ENCODE measurements around the gene SSX4. TPM values are rescaled to one million over a fixed set of nuclear protein-coding genes. Genes with fewer than 3 reads are reported as not detected.
A peak's percentile ranks its signal among the peaks of the same experiment; 100 is the strongest.
"Not testable (repeated sequence)": the region's sequence is repeated elsewhere in the genome, so short reads cannot be mapped to it uniquely, and the experiment has no call there.

Gene SSX4, protein sequence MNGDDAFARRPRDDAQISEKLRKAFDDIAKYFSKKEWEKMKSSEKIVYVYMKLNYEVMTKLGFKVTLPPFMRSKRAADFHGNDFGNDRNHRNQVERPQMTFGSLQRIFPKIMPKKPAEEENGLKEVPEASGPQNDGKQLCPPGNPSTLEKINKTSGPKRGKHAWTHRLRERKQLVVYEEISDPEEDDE
- not detected for total RNA-seq

DNA sequence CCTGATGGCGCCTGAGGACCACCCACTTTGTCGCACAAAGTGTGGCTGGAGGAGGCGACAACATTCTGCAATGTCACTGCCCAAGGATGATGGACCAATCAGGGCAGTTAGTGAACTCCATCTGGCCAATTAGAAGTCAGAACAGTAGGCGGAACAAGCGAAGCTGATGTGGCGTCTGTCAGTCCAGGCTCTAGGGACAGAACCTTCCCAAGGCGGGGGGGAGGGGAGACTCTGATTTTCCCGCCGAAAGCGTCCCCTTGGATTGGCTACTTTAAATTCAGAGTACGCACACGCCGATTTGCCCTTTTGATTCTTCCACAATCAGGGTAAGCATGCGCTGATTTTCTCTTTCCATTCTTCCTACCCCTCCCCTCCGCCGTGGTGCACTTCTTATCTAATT, at the start of gene SSX4:
SSX4 (plus strand) TSS at position 301 of the 400 bp plus-strand sequence. CDS start 515 bp downstream, outside the sequence.
- ATAC-seq; DNase-seq; H3K36me3 Mint-ChIP-seq (ENCODE audit: insufficient read depth); H3K4me1 Mint-ChIP-seq (ENCODE audit: low read depth); H3K27me3 Mint-ChIP-seq (ENCODE audit: low read depth); H3K4me3 Mint-ChIP-seq; H3K9me3 Mint-ChIP-seq: not testable (repeated sequence)

DNA sequence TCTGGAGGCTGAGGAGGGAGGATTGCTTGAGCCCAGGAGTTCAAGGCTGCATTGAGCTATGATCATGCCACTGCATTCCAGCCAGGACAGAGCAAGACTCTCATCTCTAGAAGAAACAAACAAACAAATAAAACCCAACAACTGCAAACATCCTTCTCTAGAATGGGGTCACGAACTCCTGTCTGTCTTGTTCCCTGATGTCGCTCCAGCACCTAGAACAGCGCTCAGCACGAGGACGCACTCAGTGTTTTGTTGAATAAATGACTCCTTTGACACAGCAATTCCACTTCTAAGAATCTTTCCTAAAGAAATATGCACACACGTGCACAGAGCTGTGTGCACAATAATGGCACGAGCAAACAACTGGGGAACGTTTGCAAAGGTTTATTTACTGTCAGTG, 37.3 kb upstream of the SSX4 start:
- not testable (repeated sequence) for H3K9me3 Mint-ChIP-seq; H3K36me3 Mint-ChIP-seq (ENCODE audit: insufficient read depth); H3K4me3 Mint-ChIP-seq; H3K4me1 Mint-ChIP-seq (ENCODE audit: low read depth); DNase-seq; H3K27me3 Mint-ChIP-seq (ENCODE audit: low read depth); ATAC-seq

DNA sequence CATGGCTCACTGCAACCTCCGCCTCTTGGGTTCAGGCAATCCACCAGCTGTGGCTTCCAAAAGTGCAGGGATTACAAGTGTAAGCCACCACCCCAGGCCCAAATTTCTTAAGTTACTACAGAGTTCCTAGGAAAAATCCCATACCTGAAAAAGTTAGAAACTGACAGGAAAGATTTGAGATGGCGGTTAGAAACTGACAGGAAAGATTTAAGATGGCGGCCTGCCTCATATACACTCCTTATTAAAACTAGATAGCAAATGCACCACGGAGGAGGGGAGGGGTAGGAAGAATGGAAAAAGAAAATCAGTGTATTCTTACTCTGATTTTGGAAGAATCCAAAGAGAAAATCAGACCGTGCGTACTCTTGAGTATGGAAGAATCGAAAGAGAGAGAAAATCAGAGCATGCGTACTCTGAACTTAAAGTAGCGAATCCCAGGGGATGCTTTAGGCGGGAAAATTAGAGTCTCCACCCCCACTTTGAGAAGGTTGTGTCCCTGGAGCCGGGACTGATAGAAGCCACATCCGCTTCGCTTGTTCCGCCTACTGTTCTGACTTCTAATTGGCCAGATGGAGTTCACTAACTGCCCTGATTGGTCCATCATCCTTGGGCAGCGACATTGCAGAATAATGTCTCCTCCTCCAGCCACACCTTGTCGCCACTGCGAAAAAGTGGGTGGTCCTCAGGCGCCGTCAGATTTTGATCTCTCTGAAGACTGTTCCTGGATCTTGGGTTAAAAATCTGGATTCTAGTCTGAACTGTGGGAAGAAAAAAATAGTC, 26.8 kb upstream of the SSX4 start, which contains the start of gene SSX3:
SSX3 (minus strand) TSS at position 389 of the 780 bp plus-strand sequence. CDS start 1,454 bp downstream, outside the sequence.
- not testable (repeated sequence) for DNase-seq; ATAC-seq; H3K27me3 Mint-ChIP-seq (ENCODE audit: low read depth); H3K4me3 Mint-ChIP-seq; H3K36me3 Mint-ChIP-seq (ENCODE audit: insufficient read depth); H3K4me1 Mint-ChIP-seq (ENCODE audit: low read depth); H3K9me3 Mint-ChIP-seq

DNA sequence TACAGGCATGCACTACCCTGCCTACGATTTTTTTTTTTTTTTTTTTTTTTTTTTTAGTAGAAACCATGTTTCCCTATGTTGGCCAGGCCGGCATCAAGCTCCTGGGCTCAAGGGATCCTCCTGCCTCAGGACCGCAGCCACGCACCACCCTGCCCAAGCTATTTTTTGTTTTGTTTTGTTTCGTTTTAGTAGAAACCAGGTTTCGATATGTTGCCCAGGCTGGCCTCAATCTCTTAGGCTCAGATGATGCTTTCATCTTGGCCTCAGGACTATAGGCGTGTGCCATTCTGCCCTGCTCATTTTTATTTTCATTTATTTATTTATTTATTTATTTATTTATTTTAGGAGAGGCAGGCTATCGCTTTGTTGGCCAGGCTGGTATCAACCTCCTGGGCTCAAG, 25.7 kb upstream of the SSX4 start:
- H3K4me1 Mint-ChIP-seq (ENCODE audit: low read depth) = no peaks in the 10 kb centered on the region
- no peaks in the 10 kb centered on the region for H3K27me3 Mint-ChIP-seq (ENCODE audit: low read depth)
- H3K4me3 Mint-ChIP-seq = no peak overlapping the region
- DNase-seq (no peak), ATAC-seq (no peak)
- no peaks in the 10 kb centered on the region for H3K36me3 Mint-ChIP-seq (ENCODE audit: insufficient read depth)
- no peaks in the 10 kb centered on the region for H3K9me3 Mint-ChIP-seq

DNA sequence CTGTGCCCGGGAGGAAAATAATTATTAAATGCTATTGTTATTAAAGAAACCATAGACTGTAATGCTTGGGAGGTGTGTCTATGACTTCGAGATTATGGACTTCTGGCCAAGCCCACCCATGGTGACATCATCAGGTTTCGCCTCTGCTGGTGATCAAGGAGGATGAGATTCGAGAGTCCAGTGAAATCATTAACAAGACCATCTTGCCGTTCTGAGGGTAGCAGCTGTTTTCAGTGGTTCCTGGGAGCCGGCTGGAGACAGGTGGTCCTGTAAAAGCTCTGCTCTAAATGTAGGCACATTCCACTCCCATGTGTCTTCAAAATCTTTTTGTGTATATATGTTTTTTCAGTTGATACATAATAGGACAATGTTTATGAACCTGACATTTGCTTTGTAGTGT, 24.1 kb upstream of the SSX4 start:
- not testable (repeated sequence) for ATAC-seq; H3K27me3 Mint-ChIP-seq (ENCODE audit: low read depth); H3K36me3 Mint-ChIP-seq (ENCODE audit: insufficient read depth); DNase-seq; H3K4me3 Mint-ChIP-seq; H3K4me1 Mint-ChIP-seq (ENCODE audit: low read depth); H3K9me3 Mint-ChIP-seq

DNA sequence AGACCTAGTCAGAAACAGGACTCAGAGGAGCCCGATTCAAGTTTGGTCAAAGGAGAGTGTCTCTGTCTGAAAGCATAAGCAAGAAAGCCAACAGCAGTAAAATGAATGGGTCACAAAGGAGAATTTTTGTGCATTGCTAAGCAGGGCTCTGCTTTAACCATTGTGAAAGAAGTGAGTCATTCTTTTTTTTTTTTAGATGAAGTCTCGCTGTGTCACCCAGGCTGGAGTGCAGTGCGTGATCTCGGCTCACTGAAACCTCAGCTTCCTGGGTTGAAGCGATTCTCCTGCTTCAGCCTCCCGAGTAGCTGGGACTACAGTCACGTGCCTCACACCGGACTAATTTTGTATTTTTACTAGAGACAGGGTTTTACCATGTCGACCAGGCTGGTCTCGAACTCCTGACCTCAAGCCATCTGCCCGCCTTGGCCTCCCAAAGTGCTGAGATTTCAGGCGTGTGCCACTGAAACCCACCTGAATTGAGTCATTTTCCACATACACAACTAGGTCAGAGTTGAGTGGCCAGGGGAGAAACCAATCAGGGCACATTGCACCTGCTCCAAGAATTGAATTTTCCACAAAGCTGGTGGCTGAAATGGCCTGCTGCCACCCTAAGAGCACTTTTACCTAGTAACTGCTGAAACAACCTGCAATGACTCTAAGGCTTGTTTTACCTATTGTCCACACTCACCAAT, 15.5 kb upstream of the SSX4 start:
- H3K4me1 Mint-ChIP-seq (ENCODE audit: low read depth); H3K27me3 Mint-ChIP-seq (ENCODE audit: low read depth); H3K4me3 Mint-ChIP-seq; H3K9me3 Mint-ChIP-seq; DNase-seq; H3K36me3 Mint-ChIP-seq (ENCODE audit: insufficient read depth): not testable (repeated sequence)
- peak; percentile 83 to 88 for ATAC-seq

DNA sequence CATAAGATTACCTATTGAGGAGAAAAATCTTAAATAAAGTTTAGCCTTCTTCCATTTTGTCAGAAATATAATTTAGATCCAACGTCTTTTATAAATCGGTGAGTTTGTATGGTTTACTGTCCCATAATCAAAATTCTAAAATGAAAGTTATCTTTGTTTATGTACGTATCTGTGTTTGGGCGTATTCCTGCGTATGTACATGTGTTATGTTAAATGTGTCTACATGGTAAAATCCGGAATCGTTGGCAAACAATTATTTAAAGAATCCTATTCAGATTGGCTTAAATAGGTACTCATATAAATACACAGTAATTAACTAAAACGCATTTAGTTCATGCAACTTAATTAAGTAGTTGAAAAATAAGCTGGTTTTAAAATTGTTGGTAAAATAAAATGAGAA, 12.9 kb upstream of the SSX4 start:
- not testable (repeated sequence) for ATAC-seq; H3K4me3 Mint-ChIP-seq; H3K27me3 Mint-ChIP-seq (ENCODE audit: low read depth); H3K36me3 Mint-ChIP-seq (ENCODE audit: insufficient read depth); H3K4me1 Mint-ChIP-seq (ENCODE audit: low read depth); DNase-seq; H3K9me3 Mint-ChIP-seq

DNA sequence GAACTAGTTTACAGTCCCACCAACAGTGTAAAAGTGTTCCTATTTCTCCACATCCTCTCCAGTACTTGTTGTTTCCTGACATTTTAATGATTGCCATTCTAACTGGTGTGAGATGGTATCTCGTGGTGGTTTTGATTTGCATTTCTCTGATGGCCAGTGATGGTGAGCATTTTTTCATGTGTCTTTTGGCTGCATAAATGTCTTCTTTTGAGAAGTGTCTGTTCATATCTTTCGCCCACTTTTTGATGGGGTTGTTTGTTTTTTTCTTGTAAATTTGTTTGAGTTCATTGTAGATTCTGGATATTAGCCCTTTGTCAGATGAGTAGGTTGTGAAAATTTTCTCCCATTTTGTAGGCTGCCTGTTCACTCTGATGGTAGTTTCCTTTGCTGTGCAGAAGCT, 13.6 kb downstream of the SSX4 start:
- not testable (repeated sequence) for H3K27me3 Mint-ChIP-seq (ENCODE audit: low read depth); DNase-seq; ATAC-seq; H3K4me3 Mint-ChIP-seq; H3K9me3 Mint-ChIP-seq; H3K4me1 Mint-ChIP-seq (ENCODE audit: low read depth); H3K36me3 Mint-ChIP-seq (ENCODE audit: insufficient read depth)

DNA sequence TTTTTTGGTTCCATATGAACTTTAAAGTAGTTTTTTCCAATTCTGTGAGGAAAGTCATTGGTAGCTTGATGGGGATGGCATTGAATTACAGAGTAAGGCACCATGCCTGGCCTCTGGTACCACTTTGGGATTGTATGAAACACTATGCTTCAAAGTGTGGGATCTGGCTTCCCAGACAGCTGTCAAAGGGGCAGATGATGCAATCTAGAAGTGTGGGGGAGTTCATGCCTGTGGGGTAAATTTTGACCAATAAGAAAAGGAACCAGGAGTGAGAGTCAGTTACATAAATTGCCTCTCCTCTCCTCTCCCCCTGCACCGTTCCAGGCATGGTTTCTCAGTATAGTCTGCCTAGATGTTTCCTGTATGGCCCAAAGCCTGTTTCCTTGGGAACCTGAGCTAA, 14.5 kb downstream of the SSX4 start:
- not testable (repeated sequence) for H3K4me1 Mint-ChIP-seq (ENCODE audit: low read depth); H3K4me3 Mint-ChIP-seq; H3K36me3 Mint-ChIP-seq (ENCODE audit: insufficient read depth); H3K9me3 Mint-ChIP-seq; DNase-seq; ATAC-seq; H3K27me3 Mint-ChIP-seq (ENCODE audit: low read depth)

DNA sequence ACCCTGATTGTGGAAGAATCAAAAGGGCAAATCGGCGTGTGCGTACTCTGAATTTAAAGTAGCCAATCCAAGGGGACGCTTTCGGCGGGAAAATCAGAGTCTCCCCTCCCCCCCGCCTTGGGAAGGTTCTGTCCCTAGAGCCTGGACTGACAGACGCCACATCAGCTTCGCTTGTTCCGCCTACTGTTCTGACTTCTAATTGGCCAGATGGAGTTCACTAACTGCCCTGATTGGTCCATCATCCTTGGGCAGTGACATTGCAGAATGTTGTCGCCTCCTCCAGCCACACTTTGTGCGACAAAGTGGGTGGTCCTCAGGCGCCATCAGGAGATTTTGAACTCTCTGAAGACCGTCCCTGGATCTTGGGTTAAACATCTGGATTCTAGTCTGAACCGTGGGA, 28.5 kb downstream of the SSX4 start, which contains the start of gene SSX4B:
SSX4B (minus strand) TSS at position 101 of the 400 bp plus-strand sequence. CDS start 588 bp downstream, outside the sequence.
- H3K27me3 Mint-ChIP-seq (ENCODE audit: low read depth); H3K4me3 Mint-ChIP-seq; DNase-seq; H3K9me3 Mint-ChIP-seq; H3K36me3 Mint-ChIP-seq (ENCODE audit: insufficient read depth); H3K4me1 Mint-ChIP-seq (ENCODE audit: low read depth); ATAC-seq: not testable (repeated sequence)

DNA sequence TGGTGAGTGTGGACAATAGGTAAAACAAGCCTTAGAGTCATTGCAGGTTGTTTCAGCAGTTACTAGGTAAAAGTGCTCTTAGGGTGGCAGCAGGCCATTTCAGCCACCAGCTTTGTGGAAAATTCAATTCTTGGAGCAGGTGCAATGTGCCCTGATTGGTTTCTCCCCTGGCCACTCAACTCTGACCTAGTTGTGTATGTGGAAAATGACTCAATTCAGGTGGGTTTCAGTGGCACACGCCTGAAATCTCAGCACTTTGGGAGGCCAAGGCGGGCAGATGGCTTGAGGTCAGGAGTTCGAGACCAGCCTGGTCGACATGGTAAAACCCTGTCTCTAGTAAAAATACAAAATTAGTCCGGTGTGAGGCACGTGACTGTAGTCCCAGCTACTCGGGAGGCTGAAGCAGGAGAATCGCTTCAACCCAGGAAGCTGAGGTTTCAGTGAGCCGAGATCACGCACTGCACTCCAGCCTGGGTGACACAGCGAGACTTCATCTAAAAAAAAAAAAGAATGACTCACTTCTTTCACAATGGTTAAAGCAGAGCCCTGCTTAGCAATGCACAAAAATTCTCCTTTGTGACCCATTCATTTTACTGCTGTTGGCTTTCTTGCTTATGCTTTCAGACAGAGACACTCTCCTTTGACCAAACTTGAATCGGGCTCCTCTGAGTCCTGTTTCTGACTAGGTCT, 43.8 kb downstream of the SSX4 start:
- not testable (repeated sequence) for H3K4me3 Mint-ChIP-seq; H3K4me1 Mint-ChIP-seq (ENCODE audit: low read depth); DNase-seq; H3K9me3 Mint-ChIP-seq; H3K36me3 Mint-ChIP-seq (ENCODE audit: insufficient read depth); H3K27me3 Mint-ChIP-seq (ENCODE audit: low read depth)
- ATAC-seq = peak; percentile 87 to 95

DNA sequence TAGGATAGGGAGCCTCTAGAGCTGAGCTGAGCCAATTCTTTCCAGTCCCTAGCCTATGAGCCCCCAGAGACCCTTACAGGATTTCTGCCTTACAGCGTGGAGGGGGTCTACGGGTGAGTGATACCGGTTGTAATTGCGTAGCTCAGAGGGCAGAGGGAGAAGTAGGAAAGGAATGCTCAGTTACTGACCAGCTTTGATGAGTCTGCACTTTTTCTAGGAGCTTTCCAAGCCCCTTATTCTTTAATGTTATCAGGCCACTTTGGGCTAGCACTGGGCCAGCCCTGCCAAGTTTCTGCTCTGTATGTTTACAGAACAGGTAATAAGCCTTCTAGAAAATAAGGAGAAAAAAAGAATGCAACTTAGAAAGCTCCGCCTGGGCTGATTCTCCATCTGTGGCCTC, 46.3 kb downstream of the SSX4 start:
- peaks cover 19% of the 10 kb centered on the region for H3K4me1 Mint-ChIP-seq (ENCODE audit: low read depth)
- not testable (repeated sequence) for ATAC-seq; DNase-seq; H3K36me3 Mint-ChIP-seq (ENCODE audit: insufficient read depth); H3K4me3 Mint-ChIP-seq; H3K27me3 Mint-ChIP-seq (ENCODE audit: low read depth); H3K9me3 Mint-ChIP-seq

DNA sequence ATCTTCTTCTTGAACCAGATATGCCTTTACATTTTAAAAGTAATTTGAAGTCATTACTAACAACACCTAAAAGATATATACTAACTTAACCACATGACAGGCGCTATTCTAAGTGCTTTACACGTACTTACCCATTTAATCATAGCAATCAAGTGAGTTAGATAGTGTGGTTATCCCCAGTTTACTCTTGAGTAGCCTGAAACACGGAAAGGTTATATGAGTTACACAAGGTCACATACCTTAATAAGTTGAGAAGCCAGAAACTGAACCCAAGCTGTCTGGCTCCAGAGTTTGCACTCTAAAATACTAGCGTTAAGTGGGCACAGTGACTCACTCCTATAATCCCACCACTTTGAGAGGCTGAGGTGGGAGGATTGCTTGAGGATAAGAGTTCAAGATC, 46.8 kb downstream of the SSX4 start:
- not testable (repeated sequence) for ATAC-seq; H3K36me3 Mint-ChIP-seq (ENCODE audit: insufficient read depth); DNase-seq; H3K4me3 Mint-ChIP-seq; H3K27me3 Mint-ChIP-seq (ENCODE audit: low read depth); H3K9me3 Mint-ChIP-seq
- H3K4me1 Mint-ChIP-seq (ENCODE audit: low read depth) = peaks cover 19% of the 10 kb centered on the region

DNA sequence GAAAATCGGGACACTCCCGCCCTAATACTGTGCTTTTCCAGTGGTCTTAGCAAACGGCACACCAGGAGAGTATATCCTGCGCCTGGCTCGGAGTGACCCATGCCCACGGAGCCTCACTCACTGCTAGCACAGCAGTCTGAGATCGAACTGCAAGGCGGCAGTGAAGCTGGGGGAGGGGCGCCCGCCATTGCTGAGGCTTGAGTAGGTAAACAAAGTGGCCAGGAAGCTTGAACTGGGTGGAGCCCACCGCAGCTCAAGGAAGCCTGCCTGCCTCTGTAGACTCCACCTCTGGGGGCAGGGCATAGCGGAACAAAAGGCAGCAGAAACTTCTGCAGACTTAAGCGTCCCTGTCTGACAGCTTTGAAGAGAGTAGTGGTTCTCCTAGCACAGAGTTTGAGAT, 50.4 kb downstream of the SSX4 start:
- not testable (repeated sequence) for H3K36me3 Mint-ChIP-seq (ENCODE audit: insufficient read depth); DNase-seq; H3K4me3 Mint-ChIP-seq; H3K27me3 Mint-ChIP-seq (ENCODE audit: low read depth); ATAC-seq; H3K9me3 Mint-ChIP-seq
- peaks cover 17% of the 10 kb centered on the region for H3K4me1 Mint-ChIP-seq (ENCODE audit: low read depth)
